Effector CD4-positive, alpha-beta T cell (primary cell): ENCODE results near the gene MGME1.
A peak's percentile ranks its signal among the peaks of the same experiment; 100 is the strongest.

ENCODE experiments used
- DNase-seq: peaks from one replicate; pipeline ENCODE4 v3.0.0-alpha.2; 2020
- total RNA-seq: gene quantifications from one replicate; lab custom pipeline; 2026; lab: John Stamatoyannopoulos, UW

The MGME1 gene, protein sequence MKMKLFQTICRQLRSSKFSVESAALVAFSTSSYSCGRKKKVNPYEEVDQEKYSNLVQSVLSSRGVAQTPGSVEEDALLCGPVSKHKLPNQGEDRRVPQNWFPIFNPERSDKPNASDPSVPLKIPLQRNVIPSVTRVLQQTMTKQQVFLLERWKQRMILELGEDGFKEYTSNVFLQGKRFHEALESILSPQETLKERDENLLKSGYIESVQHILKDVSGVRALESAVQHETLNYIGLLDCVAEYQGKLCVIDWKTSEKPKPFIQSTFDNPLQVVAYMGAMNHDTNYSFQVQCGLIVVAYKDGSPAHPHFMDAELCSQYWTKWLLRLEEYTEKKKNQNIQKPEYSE
- total RNA-seq, result 13.1 reads per million, percentile 37 among the genes with 10 or more reads in this experiment

GRCh38 chr20:17968366-17969277, at the start of gene MGME1, which contains the start of gene SNX5:
MGME1 (plus strand) TSS chr20:17969018; CDS start chr20:17969860, 842 bp downstream.
SNX5 (minus strand) TSS chr20:17968794; CDS start chr20:17968425, 369 bp downstream.
- DNase-seq, result peak; percentile 98

GRCh38 chr20:17919149-17919548, 49.7 kb upstream of the MGME1 start:
- DNase-seq, result no peak

- no peak for DNase-seq
These were observed 47.0 kb upstream of the MGME1 start for GRCh38 chr20:17921774-17922173.

GRCh38 chr20:17925141-17925939, 43.5 kb upstream of the MGME1 start:
- DNase-seq, result no peak

DNA sequence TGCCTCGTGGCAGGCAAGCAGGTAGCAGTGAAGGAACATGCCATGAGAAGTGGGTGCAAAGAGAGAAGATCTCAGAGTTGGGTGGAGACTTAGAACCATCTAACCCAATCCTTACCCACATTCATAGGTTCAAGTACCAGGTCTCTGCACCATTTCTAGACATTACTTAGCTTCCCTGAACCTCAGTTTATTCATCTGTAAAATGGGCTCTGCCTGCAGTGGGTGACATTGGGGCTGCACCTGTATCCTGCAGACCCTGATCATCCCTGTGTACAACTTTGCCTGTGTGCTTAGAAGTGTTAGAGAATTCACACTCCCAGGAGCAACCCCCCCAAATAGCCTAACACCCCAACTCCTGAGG, 42.9 kb upstream of the MGME1 start:
- DNase-seq, result no peak

DNA sequence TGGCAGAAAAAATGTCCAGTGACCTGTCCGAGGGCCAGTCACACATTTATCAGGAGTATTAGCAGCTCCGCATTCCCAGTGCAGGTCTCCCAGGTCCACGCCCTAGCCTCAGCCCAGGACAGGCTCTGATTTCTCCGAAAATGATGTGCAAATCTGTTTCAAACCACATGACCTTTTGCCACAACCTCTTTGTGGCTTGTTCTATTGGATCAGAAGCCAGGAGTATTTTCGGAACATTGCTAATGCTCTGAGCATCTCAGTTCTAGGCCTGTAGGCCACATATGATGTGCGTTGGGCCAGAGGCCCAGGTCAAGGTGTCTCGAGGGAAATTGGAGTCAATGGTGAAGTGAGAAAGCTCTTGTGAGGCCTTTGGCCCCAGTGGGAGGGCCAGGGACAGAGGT, 40.6 kb upstream of the MGME1 start:
- no peak for DNase-seq

GRCh38 chr20:17928633-17929311, 40.0 kb upstream of the MGME1 start:
- DNase-seq, result no peak

GRCh38 chr20:17931513-17931912, 37.3 kb upstream of the MGME1 start:
- DNase-seq, result no peak

DNA sequence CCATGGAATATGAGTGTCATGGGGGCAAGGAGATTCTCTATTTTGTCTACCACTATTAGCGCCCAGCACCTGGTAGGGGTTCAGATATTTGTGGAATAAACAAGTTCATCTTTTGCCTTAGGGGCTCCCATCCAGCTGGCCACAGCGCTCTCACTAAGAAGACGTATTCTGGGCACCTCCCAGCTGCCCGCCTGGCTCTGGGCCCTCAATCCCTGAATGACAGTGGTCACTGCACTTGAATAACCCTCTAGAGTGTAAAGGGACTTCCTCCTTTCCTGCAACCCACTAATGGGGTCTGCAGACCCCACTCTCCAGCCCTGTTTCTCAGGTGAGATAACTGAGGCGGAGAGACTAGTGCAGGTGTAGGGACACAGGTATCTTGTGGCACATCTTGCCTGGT, 36.4 kb upstream of the MGME1 start:
- no peak for DNase-seq

- DNase-seq, result no peak
These were observed 35.7 kb upstream of the MGME1 start for GRCh38 chr20:17933121-17933520.

GRCh38 chr20:17933711-17934110, 35.1 kb upstream of the MGME1 start:
- DNase-seq, result no peak

DNA sequence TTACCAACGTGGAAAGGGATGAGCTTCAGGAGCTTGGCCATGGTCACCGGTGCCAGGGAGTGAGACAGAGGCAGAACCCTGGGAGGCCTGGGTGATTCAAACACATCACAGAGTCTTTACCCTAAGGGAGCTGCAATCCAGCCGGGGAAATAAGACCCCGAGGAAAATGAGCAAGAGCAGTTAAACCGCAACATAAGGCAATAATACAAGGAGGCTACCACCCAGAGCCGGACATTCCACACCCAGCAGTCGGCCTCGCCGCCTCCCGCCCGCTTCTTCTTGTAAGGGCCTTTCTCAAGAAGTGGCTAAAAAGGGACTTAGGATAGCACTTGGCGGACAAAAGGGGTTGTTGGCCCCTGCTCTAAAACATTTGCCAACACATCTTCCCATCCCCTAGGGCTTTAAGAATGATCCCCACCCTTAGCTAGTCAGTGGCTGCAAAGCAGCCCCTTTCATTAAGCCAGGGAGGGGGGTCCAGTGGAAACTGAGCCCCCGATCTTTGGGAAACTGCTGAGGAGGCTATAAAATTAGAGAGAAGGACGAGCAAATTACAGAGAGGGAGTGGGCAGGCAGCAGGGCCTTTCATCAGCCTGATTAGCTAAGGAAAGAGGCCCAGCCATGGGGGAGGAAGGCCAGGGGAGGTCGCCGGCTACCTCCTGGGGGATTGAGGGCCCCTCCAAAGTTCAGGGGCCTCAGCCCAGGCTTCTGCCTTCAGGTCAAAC, 34.5 kb upstream of the MGME1 start:
- DNase-seq, result no peak

DNA sequence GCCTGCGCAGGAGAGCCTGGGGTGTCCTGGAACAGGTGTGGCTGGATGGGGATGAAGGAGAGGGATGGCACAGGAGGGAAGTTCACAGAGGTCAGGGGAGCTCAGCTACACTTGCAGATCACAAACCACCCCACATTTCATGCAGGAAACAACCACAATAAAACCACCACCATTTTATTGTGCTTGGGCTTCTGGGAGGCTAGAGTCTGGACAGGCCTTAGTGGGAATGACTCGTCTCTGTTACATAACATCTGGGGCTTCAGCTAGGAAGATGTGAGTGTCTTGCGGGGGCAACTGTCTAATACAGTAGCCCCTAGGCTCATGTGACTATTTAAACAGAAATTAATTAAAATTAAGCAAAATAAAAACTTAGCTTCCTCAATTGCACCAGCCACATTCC, 33.6 kb upstream of the MGME1 start:
- no peak for DNase-seq

GRCh38 chr20:17935761-17936160, 33.1 kb upstream of the MGME1 start:
- no peak for DNase-seq

GRCh38 chr20:17936286-17936760, 32.5 kb upstream of the MGME1 start:
- no peak for DNase-seq

DNA sequence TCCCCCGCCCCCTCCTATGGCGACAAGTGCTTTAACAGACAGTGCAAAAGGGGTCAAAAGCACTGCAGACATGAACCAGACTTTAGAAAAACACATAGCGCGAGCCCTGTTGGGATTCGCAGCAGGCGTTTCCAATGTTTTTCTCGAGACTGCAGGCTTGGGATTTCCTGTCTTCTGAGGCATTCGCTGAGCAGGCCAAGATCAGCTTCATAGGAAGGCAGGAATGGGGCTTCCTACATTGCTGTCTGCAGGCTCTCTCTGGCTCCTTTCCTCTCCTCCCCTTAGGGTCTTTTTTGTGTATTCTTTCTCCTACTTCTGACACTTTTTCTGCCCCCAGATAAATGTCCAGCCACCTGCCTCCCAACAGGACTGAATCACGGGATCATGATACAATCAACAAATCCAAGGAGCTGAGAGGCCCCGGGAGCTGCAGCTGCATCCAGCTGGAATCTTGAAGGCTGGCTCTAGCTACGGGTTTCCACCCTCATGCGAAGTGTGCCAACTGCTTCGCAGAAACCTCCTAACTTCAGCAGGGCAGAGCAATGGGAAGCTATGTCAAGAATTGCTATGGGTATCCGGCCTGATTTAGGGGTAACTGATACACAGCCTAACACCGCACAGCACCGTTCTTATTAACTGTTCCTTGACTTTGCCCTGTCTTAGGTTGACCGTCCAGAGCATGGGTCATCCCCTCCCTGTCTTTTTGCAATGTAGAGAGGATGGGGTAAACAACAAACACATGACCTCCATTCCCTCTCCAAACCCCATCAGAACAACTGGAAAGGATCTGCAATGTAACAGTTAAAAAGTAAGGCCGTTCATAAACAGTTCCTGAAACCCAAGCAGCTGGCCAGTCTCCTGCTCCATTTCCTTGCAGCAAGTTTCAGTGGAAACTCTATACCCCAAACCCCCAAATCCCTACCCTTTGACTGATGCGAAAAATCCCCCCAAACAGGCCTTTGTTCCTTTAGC, 31.8 kb upstream of the MGME1 start:
- DNase-seq, result no peak

DNA sequence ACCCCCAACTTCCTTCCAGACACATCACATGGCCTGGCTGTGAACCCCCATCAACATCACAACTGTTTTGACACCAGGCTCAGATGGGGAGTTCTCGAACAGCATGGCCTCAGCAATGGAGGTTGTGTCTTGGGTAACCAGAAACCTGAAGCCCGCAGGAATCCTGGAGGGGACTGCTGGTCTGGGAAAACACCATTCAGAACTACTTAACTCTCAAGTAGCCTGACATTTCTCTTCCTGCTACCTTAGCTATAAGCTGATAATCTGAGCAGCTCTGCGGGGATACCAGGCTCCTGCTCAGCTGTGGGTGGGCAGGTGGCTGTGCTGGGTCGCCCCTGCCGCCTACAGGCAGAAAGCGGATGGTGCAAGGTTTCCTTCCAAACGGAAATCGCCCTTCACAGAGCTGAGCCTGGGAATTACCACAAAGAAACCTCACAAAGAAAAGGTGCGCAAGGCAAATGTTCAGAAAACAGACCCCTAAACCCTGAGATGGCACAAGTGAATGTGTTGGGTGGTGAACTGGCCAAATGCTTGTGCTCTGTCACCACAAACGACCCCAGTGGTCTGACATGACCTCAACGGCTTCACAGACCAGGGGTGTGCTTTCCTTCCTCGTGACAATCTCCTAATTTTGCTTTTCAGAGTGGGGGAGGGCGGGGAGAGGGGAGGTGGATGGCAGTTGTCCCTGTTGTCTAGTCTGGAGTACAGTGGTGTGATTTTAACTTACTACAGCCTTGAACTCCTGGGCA, 29.8 kb upstream of the MGME1 start:
- peak; percentile 24 for DNase-seq

DNA sequence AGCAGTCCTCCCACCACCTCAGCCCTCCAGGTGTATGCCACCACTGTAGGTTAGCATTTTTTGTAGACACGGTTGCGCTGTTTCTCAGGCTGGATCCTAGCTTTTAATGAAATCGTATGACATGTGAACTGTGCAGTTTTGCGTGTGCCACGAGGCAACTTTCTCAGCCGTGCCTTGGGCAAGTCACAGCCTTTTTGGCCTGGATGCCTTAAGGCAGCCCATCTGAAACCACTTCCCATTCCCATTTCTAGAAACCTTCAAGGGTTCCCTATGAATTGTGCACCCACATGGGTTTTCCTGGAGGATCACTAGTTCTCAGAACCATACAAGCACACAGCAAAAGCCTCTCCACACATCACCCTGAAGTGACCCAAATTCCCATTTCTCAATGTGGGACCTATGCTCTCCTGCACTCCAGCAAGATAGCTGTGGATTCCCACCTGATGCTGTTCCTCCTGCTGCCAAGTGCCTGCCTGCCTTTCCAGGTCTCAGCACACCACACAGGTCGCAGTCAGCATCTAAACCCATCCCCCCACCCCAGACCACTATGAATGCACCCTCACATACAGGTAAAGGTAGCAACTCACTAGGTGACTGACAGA, 29.1 kb upstream of the MGME1 start:
- DNase-seq, result no peak
